Stimulated activated effector memory CD8-positive, alpha-beta T cell treated with anti-CD3 and anti-CD28 coated beads, Interleukin-12 subunit alpha, Interleukin-12 subunit beta, amount 100 ng/mL, for 72 hours (primary cell): ENCODE results near the gene TTYH1.

Experiments used
- ATAC-seq: fragments of 150-1000 bp; cut with Tn5 transposase; 2 replicates; pipeline ENCODE4 v1.10.0; 2021
- DNase-seq, 2 donors: peaks; one replicate each; pipeline ENCODE4 v3.0.0; 2021 to 2022; ENCODE audit warnings: low spot score in 2 of 2
- H3K27ac Mint-ChIP-seq: one replicate; pipeline ENCODE4 v1.8.0; 2022; ENCODE audit warnings: mild to moderate bottlenecking, mixed read lengths
- H3K36me3 Mint-ChIP-seq: one replicate; pipeline ENCODE4 v1.8.0; 2022; ENCODE audit warnings: mild to moderate bottlenecking, mixed read lengths
- H3K4me1 Mint-ChIP-seq: one replicate; pipeline ENCODE4 v1.8.0; 2022; ENCODE audit warnings: mixed read lengths
- H3K4me3 Mint-ChIP-seq: one replicate; pipeline ENCODE4 v1.8.0; 2022; ENCODE audit warnings: mild to moderate bottlenecking, mixed read lengths
- H3K9me3 Mint-ChIP-seq: one replicate; pipeline ENCODE4 v1.8.0; 2022; ENCODE audit warnings: mixed read lengths

The TTYH1 gene

DNA sequence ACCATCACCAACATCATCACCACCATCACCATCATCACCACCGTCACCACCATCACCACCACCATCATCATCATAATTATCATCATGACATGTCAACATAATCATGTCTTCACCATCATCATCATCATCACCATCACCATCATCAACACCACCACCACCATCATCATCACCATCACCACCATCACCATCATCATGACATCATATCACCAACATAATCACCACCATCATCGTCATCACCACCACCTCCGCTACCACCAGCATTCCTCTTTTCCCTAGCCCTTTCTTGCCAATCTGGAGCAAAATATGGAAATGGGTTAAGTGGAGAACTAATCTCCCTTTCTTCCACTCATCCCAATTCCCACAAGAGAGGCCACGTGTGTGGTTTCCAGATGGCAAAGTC lies 1.1 kb upstream of the TTYH1 start:
- Mint-ChIP-seq H3K9me3 (peaks cover 5% of the 10 kb centered on the region), H3K4me3 (no peak overlapping the region), H3K4me1 (peaks cover 29% of the 10 kb centered on the region), H3K36me3 (peaks cover 15% of the 10 kb centered on the region), H3K27ac (no peak overlapping the region)
- DNase-seq (no peak), ATAC-seq (no peak)

GRCh38 chr19:54415901-54416673 lies 823 bp downstream of the TTYH1 start:
- no peak for ATAC-seq
- no peak overlapping the region for H3K27ac Mint-ChIP-seq
- peaks cover 29% of the 10 kb centered on the region for H3K4me1 Mint-ChIP-seq
- peaks cover 5% of the 10 kb centered on the region for H3K9me3 Mint-ChIP-seq
- H3K36me3 Mint-ChIP-seq, result peaks cover 15% of the 10 kb centered on the region
- no peak overlapping the region for H3K4me3 Mint-ChIP-seq
- no peak for DNase-seq

GRCh38 chr19:54416695-54417491 lies 1.6 kb downstream of the TTYH1 start:
- Mint-ChIP-seq H3K36me3 (peaks cover 15% of the 10 kb centered on the region), H3K9me3 (peaks cover 5% of the 10 kb centered on the region), H3K4me3 (no peak overlapping the region), H3K27ac (no peak overlapping the region), H3K4me1 (peaks cover 29% of the 10 kb centered on the region)
- ATAC-seq, result no peak
- DNase-seq, result no peak

- Mint-ChIP-seq H3K36me3 (peaks cover 12% of the 10 kb centered on the region), H3K9me3 (peaks cover 5% of the 10 kb centered on the region), H3K4me3 (peak overlapping the region; percentile 39), H3K4me1 (peaks cover 29% of the 10 kb centered on the region), H3K27ac (peak overlapping the region; percentile 38)
- DNase-seq (no peak), ATAC-seq (peak; percentile 62)
These were observed 3.0 kb downstream of the TTYH1 start for GRCh38 chr19:54418030-54418929.

DNA sequence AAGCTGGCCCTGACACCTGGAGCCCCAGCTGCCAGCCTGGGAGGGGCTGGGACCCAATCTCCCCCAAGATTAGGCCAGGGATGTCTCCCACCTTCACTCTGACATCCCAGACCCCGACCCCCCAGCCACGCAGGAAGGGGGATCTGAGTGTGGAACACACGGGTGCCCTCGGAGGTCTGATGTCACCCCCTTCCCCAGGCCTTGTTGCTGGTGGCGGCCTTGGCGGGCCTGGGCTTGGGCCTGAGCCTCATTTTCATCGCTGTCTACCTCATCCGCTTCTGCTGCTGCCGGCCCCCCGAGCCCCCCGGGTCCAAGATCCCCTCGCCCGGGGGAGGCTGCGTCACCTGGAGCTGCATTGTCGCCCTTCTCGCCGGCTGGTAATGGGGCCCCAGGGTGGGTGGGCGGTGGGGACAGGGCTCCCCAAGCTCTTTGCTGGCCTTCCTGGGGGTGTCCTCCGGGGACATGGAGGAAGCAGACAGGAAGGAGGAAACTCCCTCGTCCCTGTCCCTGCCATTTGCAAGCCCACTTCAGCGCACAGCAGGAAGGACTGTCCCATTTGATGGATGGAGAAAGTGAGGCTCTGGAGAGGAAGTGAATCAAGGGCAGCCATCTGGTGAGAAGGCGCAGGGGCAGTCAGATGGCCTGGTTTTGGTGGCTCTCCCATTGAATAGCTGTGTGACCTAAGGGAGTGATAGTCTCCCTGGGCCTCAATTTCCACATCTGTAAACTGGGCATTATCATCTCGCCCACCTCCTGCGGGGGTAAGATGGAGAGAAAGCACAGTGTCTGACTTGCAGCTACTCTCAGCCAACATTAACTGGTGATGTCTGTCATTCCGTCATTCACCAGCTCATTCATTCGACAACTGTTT lies 3.9 kb downstream of the TTYH1 start:
- H3K4me1 Mint-ChIP-seq, result peaks cover 26% of the 10 kb centered on the region
- DNase-seq (no peak), ATAC-seq (no peak)
- H3K4me3 Mint-ChIP-seq, result no peak overlapping the region
- peaks cover 2% of the 10 kb centered on the region for H3K9me3 Mint-ChIP-seq
- peaks cover 3% of the 10 kb centered on the region for H3K36me3 Mint-ChIP-seq
- H3K27ac Mint-ChIP-seq, result no peak overlapping the region

DNA sequence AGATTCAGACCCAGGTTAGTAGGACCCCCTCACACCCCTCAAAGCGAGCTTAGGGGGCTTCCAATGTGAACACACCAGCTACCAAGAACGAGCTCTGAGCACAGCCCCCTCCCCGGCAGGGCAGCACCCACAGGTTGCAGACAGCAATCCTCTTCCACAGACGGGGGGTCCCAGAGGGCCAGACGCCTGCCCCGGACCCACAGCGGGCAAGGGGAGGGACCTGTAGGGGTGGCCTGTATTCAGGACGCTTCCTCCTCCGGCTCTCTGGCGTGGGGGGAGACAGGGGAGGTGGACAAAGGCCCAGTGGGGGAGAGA lies 4.8 kb downstream of the TTYH1 start:
- peaks cover 23% of the 10 kb centered on the region for H3K4me1 Mint-ChIP-seq
- DNase-seq, result no peak
- no peaks in the 10 kb centered on the region for H3K36me3 Mint-ChIP-seq
- H3K27ac Mint-ChIP-seq, result no peak overlapping the region
- ATAC-seq, result no peak
- H3K9me3 Mint-ChIP-seq, result no peaks in the 10 kb centered on the region
- H3K4me3 Mint-ChIP-seq, result no peak overlapping the region

GRCh38 chr19:54420383-54421168 lies 5.3 kb downstream of the TTYH1 start:
- Mint-ChIP-seq H3K9me3 (no peaks in the 10 kb centered on the region), H3K4me3 (no peak overlapping the region), H3K27ac (no peak overlapping the region), H3K36me3 (no peaks in the 10 kb centered on the region), H3K4me1 (peaks cover 23% of the 10 kb centered on the region)
- DNase-seq (no peak), ATAC-seq (no peak)

DNA sequence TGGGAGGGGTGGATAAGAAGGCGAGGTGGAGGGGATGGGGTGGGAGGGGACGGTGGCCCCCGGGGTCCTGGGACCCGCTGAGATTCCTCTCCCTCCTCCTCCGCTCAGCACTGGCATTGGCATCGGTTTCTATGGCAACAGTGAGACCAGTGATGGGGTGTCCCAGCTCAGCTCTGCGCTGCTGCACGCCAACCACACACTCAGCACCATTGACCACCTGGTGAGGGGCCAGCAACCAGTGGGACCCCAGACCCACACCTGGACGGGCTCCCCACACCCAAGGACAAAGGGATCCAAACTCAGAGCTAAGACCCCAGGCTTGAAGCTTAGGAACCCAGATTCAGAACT lies 5.9 kb downstream of the TTYH1 start:
- ATAC-seq, result no peak
- no peak overlapping the region for H3K27ac Mint-ChIP-seq
- H3K36me3 Mint-ChIP-seq, result no peaks in the 10 kb centered on the region
- no peak for DNase-seq
- peaks cover 18% of the 10 kb centered on the region for H3K4me1 Mint-ChIP-seq
- H3K9me3 Mint-ChIP-seq, result no peaks in the 10 kb centered on the region
- no peak overlapping the region for H3K4me3 Mint-ChIP-seq

DNA sequence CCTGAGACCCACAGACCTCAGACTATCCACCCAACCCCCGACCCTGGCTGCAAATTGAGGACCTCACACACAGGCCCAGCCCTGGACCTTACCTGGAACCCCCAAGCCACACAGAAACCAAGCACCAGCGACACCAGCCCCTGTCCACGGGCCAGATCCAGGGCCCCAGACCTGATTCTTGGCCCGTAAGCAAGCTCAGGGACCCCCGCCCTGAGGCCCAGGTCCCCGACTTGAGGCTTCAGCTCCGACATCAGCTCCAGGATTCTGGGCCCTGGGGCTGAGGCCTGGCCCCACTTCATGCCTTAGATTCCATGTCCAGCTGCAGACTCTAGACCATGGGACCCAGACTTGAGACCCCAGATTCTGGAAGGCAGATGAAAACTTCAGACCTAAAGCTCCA lies 6.3 kb downstream of the TTYH1 start:
- ATAC-seq (no peak), DNase-seq (no peak)
- peaks cover 17% of the 10 kb centered on the region for H3K4me1 Mint-ChIP-seq
- no peak overlapping the region for H3K27ac Mint-ChIP-seq
- H3K4me3 Mint-ChIP-seq, result no peak overlapping the region
- H3K9me3 Mint-ChIP-seq, result no peaks in the 10 kb centered on the region
- no peaks in the 10 kb centered on the region for H3K36me3 Mint-ChIP-seq

DNA sequence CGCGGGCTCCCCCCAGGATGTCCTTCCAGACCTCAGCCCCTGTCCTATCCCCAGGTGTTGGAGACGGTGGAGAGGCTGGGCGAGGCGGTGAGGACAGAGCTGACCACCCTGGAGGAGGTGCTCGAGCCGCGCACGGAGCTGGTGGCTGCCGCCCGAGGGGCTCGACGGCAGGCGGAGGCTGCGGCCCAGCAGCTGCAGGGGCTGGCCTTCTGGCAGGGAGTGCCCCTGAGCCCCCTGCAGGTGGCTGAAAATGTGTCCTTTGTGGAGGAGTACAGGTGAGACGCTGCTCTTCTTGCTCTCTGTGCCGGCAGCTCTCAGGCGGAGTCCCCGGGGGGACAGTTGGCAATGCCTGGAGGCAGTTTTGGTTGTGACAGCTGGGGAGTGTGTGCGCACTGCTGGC lies 6.9 kb downstream of the TTYH1 start:
- Mint-ChIP-seq H3K9me3 (no peaks in the 10 kb centered on the region), H3K4me1 (peaks cover 15% of the 10 kb centered on the region), H3K27ac (no peak overlapping the region), H3K4me3 (no peak overlapping the region), H3K36me3 (no peaks in the 10 kb centered on the region)
- DNase-seq (no peak), ATAC-seq (no peak)

- no peak for ATAC-seq
- Mint-ChIP-seq H3K4me3 (no peak overlapping the region), H3K27ac (no peak overlapping the region), H3K36me3 (no peaks in the 10 kb centered on the region), H3K4me1 (peaks cover 3% of the 10 kb centered on the region), H3K9me3 (no peaks in the 10 kb centered on the region)
- no peak for DNase-seq
These were observed 8.9 kb downstream of the TTYH1 start for GRCh38 chr19:54424201-54424600.

DNA sequence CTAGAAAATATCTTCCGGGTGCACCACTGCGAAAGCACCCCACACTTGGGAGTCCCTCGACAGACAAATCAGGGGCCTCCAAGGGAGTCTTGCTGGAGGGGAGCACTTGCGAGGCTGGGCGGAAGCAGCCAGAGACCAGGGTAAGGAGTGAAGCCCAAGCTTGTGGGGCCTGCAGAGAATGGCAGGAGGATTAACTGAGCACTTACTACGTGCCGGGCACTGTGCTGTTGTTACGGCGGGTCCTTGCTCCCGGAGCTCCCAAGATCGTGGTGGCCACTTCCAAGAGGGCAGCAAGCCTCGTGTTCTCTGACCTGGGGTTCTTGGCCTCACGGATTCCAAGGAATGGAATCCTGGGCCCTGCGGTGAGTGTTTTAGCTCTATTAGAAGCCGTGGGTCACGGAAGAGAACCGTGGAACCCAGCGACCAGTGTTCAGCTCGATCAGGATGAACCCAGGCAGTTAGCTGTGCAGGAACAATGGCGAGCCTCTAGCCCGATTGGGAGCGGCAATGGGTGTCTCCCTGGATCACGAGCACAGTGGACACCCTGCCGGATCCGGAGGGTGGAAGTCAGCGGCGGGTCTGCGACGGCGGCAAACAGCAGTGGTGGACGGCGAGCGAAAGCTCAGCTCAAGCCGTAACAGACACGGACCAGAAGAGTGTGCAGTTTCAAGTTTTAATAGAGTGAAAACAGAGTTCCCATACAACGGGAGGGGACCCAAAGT lies 9.6 kb downstream of the TTYH1 start:
- Mint-ChIP-seq H3K4me1 (peaks cover 6% of the 10 kb centered on the region), H3K4me3 (no peak overlapping the region), H3K9me3 (no peaks in the 10 kb centered on the region)

GRCh38 chr19:54425382-54425723 lies 10.1 kb downstream of the TTYH1 start:
- DNase-seq, result no peak
- H3K27ac Mint-ChIP-seq, result no peak overlapping the region
- H3K4me1 Mint-ChIP-seq, result peaks cover 6% of the 10 kb centered on the region
- ATAC-seq, result no peak
- no peaks in the 10 kb centered on the region for H3K9me3 Mint-ChIP-seq
- no peak overlapping the region for H3K4me3 Mint-ChIP-seq
- H3K36me3 Mint-ChIP-seq, result no peaks in the 10 kb centered on the region

More for the DNA sequence above, 9.6 kb downstream of the TTYH1 start:
- ATAC-seq, result no peak
- Mint-ChIP-seq H3K27ac (no peak overlapping the region), H3K36me3 (no peaks in the 10 kb centered on the region)
- no peak for DNase-seq
